GM23338 (cell line): ENCODE results near the gene SENP8. TPM values are rescaled to one million over a fixed set of nuclear protein-coding genes. Genes with fewer than 3 reads are reported as not detected.

ENCODE experiments used
- ATAC-seq: fragments of 200-7000 bp; cut with Tn5 transposase; 3 replicates; pipeline ENCODE4 v1.9.1; 2020
- DNase-seq: peaks from one replicate; pipeline ENCODE4 v3.0.0-alpha.2; 2015; ENCODE audit warnings: low spot score
- H2AFZ ChIP-seq: fragments of 200-600 bp; sonication (generic); 2 replicates; pipeline ENCODE4 v1.8.0; 2016; ENCODE audit warnings: antibody characterized with exemption, mild to moderate bottlenecking, moderate library complexity
- H3F3A ChIP-seq: fragments of 200-600 bp; sonication (generic); replicated peaks from 2 replicates; pipeline ENCODE4 v1.8.0; 2017; ENCODE audit warnings: antibody characterized with exemption, mixed run types, low read depth
- H3K27ac ChIP-seq: fragments of 200-600 bp; sonication (generic); 2 replicates; pipeline ENCODE4 v1.6.1; 2016; ENCODE audit warnings: low read depth
- H3K27me3 ChIP-seq: fragments of 200-600 bp; sonication (generic); 2 replicates; pipeline ENCODE4 v1.8.0; 2016; ENCODE audit warnings: mild to moderate bottlenecking, mixed run types, moderate library complexity; ENCODE audit not compliant: insufficient read depth
- H3K36me3 ChIP-seq: fragments of 200-600 bp; sonication (generic); 2 replicates; pipeline ENCODE4 v1.8.0; 2016; ENCODE audit warnings: mild to moderate bottlenecking; ENCODE audit not compliant: insufficient read depth
- H3K4me1 ChIP-seq: fragments of 200-600 bp; sonication (generic); 2 replicates; pipeline ENCODE4 v1.8.0; 2016; ENCODE audit warnings: mild to moderate bottlenecking, moderate library complexity; ENCODE audit not compliant: insufficient read depth
- H3K4me2 ChIP-seq: fragments of 200-600 bp; sonication (generic); 2 replicates; pipeline ENCODE4 v1.7.1; 2017; ENCODE audit warnings: mixed run types
- H3K4me3 ChIP-seq: fragments of 200-600 bp; sonication (generic); 2 replicates; pipeline ENCODE4 v1.6.1; 2016; ENCODE audit warnings: mixed run types
- H3K79me2 ChIP-seq: fragments of 200-600 bp; sonication (generic); replicated peaks from 2 replicates; pipeline ENCODE4 v1.8.0; 2017; ENCODE audit warnings: mild to moderate bottlenecking; ENCODE audit not compliant: insufficient read depth
- H3K9me2 ChIP-seq: fragments of 200-600 bp; sonication (generic); 2 replicates; pipeline ENCODE4 v1.8.0; 2017; ENCODE audit not compliant: insufficient read depth
- H4K20me1 ChIP-seq: fragments of 200-600 bp; sonication (generic); replicated peaks from 2 replicates; pipeline ENCODE4 v1.8.0; 2017; ENCODE audit warnings: mild to moderate bottlenecking; ENCODE audit not compliant: insufficient read depth
- H3K27ac Mint-ChIP-seq: 2 replicates; pipeline ENCODE4 v1.8.0; 2020; ENCODE audit warnings: inconsistent platforms, mild to moderate bottlenecking, moderate library complexity, mixed read lengths
- H3K27me3 Mint-ChIP-seq: 3 replicates; pipeline ENCODE4 v1.8.0; 2022; ENCODE audit warnings: low read depth, mild to moderate bottlenecking, moderate library complexity, mixed read lengths, inconsistent platforms; ENCODE audit not compliant: insufficient read depth, poor library complexity
- H3K36me3 Mint-ChIP-seq: 3 replicates; pipeline ENCODE4 v1.8.0; 2021; ENCODE audit warnings: low read depth, mild to moderate bottlenecking, inconsistent platforms, moderate library complexity, mixed read lengths
- H3K4me1 Mint-ChIP-seq: 3 replicates; pipeline ENCODE4 v1.8.0; 2020; ENCODE audit warnings: mild to moderate bottlenecking, inconsistent platforms, mixed read lengths
- H3K4me3 Mint-ChIP-seq: 3 replicates; pipeline ENCODE4 v1.8.0; 2021; ENCODE audit warnings: moderate library complexity, mild to moderate bottlenecking, inconsistent platforms, mixed read lengths
- H3K9me3 Mint-ChIP-seq: 3 replicates; pipeline ENCODE4 v1.8.0; 2020; ENCODE audit warnings: moderate library complexity, mild to moderate bottlenecking, inconsistent platforms, mixed read lengths
- CREB1 ChIP-seq: fragments of 250-450 bp; sonication (Bioruptor Pico); IDR thresholded peaks from 2 replicates; pipeline ENCODE4 v1.5.0; 2020; ENCODE audit warnings: low read depth, mild to moderate bottlenecking, moderate library complexity
- EZH2 ChIP-seq: fragments of 200-600 bp; sonication (generic); IDR thresholded peaks from one replicate; pipeline ENCODE4 v1.8.0; 2017; ENCODE audit warnings: antibody characterized with exemption, mild to moderate bottlenecking, low read depth; ENCODE audit not compliant: unreplicated experiment
- STAT1 ChIP-seq: IDR thresholded peaks from one replicate; pipeline ENCODE4 v1.6.1; 2016; ENCODE audit warnings: antibody characterized with exemption; ENCODE audit not compliant: unreplicated experiment
- polyA plus RNA-seq: library from polyadenylated mRNA; unstranded; fragments of >200 nt; fragmentation: Nextera tagmentation; extraction: Ambion mirVana; gene quantifications from 2 replicates; pipeline ENCODE4 v1.2.1, GENCODE V29; 2016
- total RNA-seq: library from RNA; depleted of rRNA; stranded (reverse); fragments of >200 nt; shearing (Covaris generic); gene quantifications from 2 replicates; pipeline ENCODE4 v1.2.3, GENCODE V29; 2014
- TF ChIP-seq, protein P1 (sequence below), 2 experiments: fragments of 200-600 bp in 1 of 2; sonication (generic) in 1 of 2; conservative IDR thresholded peaks; 2 replicates each; pipeline versions ENCODE4 v1.5.1 to v1.6.1; 2016 to 2017; ENCODE audit warnings: antibody characterized with exemption in 2 of 2, low read depth in 2 of 2, mild to moderate bottlenecking in 2 of 2, moderate library complexity in 1 of 2
- TF ChIP-seq, protein P2 (sequence below): IDR thresholded peaks from one replicate; pipeline ENCODE4 v1.6.1; 2018; ENCODE audit warnings: antibody characterized with exemption; ENCODE audit not compliant: unreplicated experiment

SENP8 gene
- total and polyA plus RNA-seq, 2 experiments from 2014 or later = 3.1 to 7.7 TPM

GRCh38 chr15:72156928-72157327 is 38.7 kb downstream of the SENP8 start (continued):
- TF ChIP-seq, protein P1, sequence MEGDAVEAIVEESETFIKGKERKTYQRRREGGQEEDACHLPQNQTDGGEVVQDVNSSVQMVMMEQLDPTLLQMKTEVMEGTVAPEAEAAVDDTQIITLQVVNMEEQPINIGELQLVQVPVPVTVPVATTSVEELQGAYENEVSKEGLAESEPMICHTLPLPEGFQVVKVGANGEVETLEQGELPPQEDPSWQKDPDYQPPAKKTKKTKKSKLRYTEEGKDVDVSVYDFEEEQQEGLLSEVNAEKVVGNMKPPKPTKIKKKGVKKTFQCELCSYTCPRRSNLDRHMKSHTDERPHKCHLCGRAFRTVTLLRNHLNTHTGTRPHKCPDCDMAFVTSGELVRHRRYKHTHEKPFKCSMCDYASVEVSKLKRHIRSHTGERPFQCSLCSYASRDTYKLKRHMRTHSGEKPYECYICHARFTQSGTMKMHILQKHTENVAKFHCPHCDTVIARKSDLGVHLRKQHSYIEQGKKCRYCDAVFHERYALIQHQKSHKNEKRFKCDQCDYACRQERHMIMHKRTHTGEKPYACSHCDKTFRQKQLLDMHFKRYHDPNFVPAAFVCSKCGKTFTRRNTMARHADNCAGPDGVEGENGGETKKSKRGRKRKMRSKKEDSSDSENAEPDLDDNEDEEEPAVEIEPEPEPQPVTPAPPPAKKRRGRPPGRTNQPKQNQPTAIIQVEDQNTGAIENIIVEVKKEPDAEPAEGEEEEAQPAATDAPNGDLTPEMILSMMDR (conservative IDR thresholded peaks at IDR 0.05; ENCODE audit: low read depth in 2 of 2) = no peak
- no peak for TF ChIP-seq EZH2
- TF ChIP-seq, protein P2, sequence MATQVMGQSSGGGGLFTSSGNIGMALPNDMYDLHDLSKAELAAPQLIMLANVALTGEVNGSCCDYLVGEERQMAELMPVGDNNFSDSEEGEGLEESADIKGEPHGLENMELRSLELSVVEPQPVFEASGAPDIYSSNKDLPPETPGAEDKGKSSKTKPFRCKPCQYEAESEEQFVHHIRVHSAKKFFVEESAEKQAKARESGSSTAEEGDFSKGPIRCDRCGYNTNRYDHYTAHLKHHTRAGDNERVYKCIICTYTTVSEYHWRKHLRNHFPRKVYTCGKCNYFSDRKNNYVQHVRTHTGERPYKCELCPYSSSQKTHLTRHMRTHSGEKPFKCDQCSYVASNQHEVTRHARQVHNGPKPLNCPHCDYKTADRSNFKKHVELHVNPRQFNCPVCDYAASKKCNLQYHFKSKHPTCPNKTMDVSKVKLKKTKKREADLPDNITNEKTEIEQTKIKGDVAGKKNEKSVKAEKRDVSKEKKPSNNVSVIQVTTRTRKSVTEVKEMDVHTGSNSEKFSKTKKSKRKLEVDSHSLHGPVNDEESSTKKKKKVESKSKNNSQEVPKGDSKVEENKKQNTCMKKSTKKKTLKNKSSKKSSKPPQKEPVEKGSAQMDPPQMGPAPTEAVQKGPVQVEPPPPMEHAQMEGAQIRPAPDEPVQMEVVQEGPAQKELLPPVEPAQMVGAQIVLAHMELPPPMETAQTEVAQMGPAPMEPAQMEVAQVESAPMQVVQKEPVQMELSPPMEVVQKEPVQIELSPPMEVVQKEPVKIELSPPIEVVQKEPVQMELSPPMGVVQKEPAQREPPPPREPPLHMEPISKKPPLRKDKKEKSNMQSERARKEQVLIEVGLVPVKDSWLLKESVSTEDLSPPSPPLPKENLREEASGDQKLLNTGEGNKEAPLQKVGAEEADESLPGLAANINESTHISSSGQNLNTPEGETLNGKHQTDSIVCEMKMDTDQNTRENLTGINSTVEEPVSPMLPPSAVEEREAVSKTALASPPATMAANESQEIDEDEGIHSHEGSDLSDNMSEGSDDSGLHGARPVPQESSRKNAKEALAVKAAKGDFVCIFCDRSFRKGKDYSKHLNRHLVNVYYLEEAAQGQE = no peak
- no peak for TF ChIP-seq STAT1

GRCh38 chr15:72160696-72161245 is 42.6 kb downstream of the SENP8 start:
- Histone ChIP-seq H3K36me3 (no peaks in the 10 kb centered on the region), H3K27ac (no peak overlapping the region), H3K4me2 (no peak overlapping the region), H4K20me1 (no peaks in the 10 kb centered on the region), H3K4me1 (no peaks in the 10 kb centered on the region; the same call in 1 of the 2 replicates), H3F3A (no peaks in the 10 kb centered on the region), H3K79me2 (no peaks in the 10 kb centered on the region), H2AFZ (no peak overlapping the region), H3K4me3 (no peak overlapping the region), H3K9me2 (no peaks in the 10 kb centered on the region), H3K27me3 (no peaks in the 10 kb centered on the region)
- no peak for TF ChIP-seq CREB1 (CRISPR knock-in tag)
- TF ChIP-seq, protein P1 (conservative IDR thresholded peaks at IDR 0.05; ENCODE audit: low read depth in 2 of 2) = no peak
- DNase-seq = no peak
- H3K9me3 Mint-ChIP-seq = no peaks in the 10 kb centered on the region
- no peaks in the 10 kb centered on the region for H3K36me3 Mint-ChIP-seq
- H3K4me1 Mint-ChIP-seq = peaks cover 6% of the 10 kb centered on the region
- H3K27me3 Mint-ChIP-seq = peaks cover 2% of the 10 kb centered on the region
- H3K4me3 Mint-ChIP-seq = no peak overlapping the region
- ATAC-seq = no peak
- H3K27ac Mint-ChIP-seq = no peak overlapping the region
